ENCODE results near the gene BET1.

BET1 gene

DNA sequence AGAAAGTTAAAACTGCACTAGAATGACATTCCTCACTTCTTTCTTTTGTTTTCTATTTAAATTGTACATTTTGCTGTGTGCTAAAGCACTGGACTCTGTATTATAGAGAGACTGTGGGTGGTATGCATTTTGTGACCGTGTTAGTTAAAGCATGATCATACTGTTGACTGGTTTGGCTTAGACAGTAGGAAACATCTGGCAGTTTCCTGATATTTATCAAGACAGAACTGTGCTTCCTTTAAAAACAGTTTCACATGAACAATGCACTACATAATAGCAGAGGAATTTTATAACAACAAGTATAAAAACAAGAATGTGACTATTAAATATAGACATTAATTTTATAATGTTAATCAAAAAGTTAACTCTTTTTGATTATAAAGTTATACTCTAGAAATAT, 59.5 kb downstream of the BET1 start:
- Histone ChIP-seq H3K4me1 (ENCODE audit: low read depth, poor library complexity, severe bottlenecking) (no peaks in the 10 kb centered on the region), H3K4me3 (IDR thresholded peaks at IDR 0.05; ENCODE audit: insufficient read depth, low read depth, low read length) (no peak overlapping the region), H3K79me2 (ENCODE audit: insufficient read depth, low read depth) (no peaks in the 10 kb centered on the region), H4K20me1 (ENCODE audit: insufficient read depth) (no peaks in the 10 kb centered on the region), H3K4me2 (no peak overlapping the region), H2AFZ (ENCODE audit: low read depth) (no peak overlapping the region), H3K9ac (no peak overlapping the region), H3K27ac (no peak overlapping the region), H3K36me3 (ENCODE audit: insufficient read depth) (no peaks in the 10 kb centered on the region), H3K27me3 (ENCODE audit: insufficient read depth, low read depth) (no peaks in the 10 kb centered on the region)
- TF ChIP-seq, protein P1, sequence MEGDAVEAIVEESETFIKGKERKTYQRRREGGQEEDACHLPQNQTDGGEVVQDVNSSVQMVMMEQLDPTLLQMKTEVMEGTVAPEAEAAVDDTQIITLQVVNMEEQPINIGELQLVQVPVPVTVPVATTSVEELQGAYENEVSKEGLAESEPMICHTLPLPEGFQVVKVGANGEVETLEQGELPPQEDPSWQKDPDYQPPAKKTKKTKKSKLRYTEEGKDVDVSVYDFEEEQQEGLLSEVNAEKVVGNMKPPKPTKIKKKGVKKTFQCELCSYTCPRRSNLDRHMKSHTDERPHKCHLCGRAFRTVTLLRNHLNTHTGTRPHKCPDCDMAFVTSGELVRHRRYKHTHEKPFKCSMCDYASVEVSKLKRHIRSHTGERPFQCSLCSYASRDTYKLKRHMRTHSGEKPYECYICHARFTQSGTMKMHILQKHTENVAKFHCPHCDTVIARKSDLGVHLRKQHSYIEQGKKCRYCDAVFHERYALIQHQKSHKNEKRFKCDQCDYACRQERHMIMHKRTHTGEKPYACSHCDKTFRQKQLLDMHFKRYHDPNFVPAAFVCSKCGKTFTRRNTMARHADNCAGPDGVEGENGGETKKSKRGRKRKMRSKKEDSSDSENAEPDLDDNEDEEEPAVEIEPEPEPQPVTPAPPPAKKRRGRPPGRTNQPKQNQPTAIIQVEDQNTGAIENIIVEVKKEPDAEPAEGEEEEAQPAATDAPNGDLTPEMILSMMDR (conservative IDR thresholded peaks at IDR 0.05; ENCODE audit: low read depth, low read length) = no peak

DNA sequence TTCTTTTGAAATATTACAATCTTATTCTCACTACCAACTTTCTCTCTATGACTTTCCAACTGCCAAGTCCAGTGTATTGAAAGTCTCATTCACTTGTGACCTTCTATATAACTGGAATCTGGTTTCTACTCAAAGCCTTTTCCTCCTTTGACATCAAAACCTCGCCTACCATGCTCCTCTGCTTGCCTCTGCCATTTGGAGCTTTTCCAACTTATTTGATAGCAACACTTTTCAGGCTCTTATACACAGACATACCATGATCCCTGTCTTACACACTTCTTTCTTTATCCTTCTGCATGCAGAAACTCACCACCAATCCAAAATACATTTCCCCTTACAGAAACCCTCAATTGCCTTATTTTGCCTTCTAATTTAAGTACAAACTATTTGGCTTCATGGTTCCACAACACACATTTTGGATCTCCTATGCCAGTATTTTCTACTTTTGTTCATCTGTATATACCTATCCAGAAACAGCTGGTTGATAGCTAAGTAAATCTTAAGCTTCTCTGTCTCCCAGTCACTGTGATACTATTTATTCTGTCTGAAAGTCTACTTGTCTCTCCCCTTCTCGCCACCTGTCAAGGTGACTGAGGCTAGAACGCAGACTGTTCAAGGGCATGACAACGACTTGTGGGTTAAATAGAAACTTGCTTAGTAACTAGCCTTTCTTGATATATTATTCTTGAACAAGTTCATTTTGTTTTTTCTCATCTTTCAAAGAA, 60.2 kb downstream of the BET1 start:
- Histone ChIP-seq H3K79me2 (ENCODE audit: insufficient read depth, low read depth) (no peaks in the 10 kb centered on the region), H3K4me3 (IDR thresholded peaks at IDR 0.05; ENCODE audit: insufficient read depth, low read depth, low read length) (no peak overlapping the region), H2AFZ (ENCODE audit: low read depth) (no peak overlapping the region), H3K9ac (no peak overlapping the region), H3K27me3 (ENCODE audit: insufficient read depth, low read depth) (no peaks in the 10 kb centered on the region), H3K27ac (no peak overlapping the region), H3K4me1 (ENCODE audit: low read depth, poor library complexity, severe bottlenecking) (no peaks in the 10 kb centered on the region), H3K36me3 (ENCODE audit: insufficient read depth) (no peaks in the 10 kb centered on the region), H4K20me1 (ENCODE audit: insufficient read depth) (no peaks in the 10 kb centered on the region), H3K4me2 (no peak overlapping the region)
- TF ChIP-seq, protein P1 (conservative IDR thresholded peaks at IDR 0.05; ENCODE audit: low read depth, low read length) = no peak

All from KMS-11 (cell line).